ENCODE results near the gene CCDC184. TPM values are rescaled to one million over a fixed set of nuclear protein-coding genes. Genes with fewer than 3 reads are reported as not detected.
A peak's percentile ranks its signal among the peaks of the same experiment; 100 is the strongest.

The CCDC184 gene
- total RNA-seq (under 1 TPM in 1 of 2 donors, not detected in 1; 0.08 TPM), polyA plus RNA-seq (under 1 TPM; 0.07 to 0.13 TPM)

GRCh38 chr12:48183091-48183875 lies at the start of gene CCDC184:
Gene CCDC184, plus strand, starts transcription at chr12:48183644. Its CDS starts 479 bp downstream, at chr12:48184123.
- Histone ChIP-seq H3K4me3 (ENCODE audit: low read depth in 1 of 3, low read length in 3 of 3) (peak within 1 kb of the TSS; percentile 56 to 64 (median 59)), H3K27ac (ENCODE audit: low read depth in 1 of 2, low read length in 2 of 2) (no peak within 1 kb of the TSS), H3K27me3 (ENCODE audit: control insufficient read depth in 4 of 4, insufficient read depth in 4 of 4, low read length in 3 of 4) (peaks cover 3 to 15% (median 5%) of the 10 kb centered on the region in 4 donors), H3K36me3 (ENCODE audit: control insufficient read depth in 4 of 4, insufficient read depth in 3 of 4, low read depth in 1 of 4, low read length in 3 of 4) (no peaks in the 10 kb centered on the region), H3K9me3 (ENCODE audit: control insufficient read depth in 4 of 4, low read length in 3 of 4) (no peaks in the 10 kb centered on the region), H3K4me1 (ENCODE audit: control insufficient read depth in 4 of 4, insufficient read depth in 4 of 4, low read length in 3 of 4) (peaks cover 3 to 17% (median 8%) of the 10 kb centered on the region in 4 donors), H3K9ac (ENCODE audit: low read depth in 1 of 2, low read length in 2 of 2) (peak within 1 kb of the TSS in 1 of 2 donors; percentile 36)
- TF ChIP-seq SP1 (IDR thresholded peaks at IDR 0.05) (no peak), RAD21 (IDR thresholded peaks at IDR 0.05) (no peak), ZBTB33 (IDR thresholded peaks at IDR 0.05) (no peak), NR2F2 (IDR thresholded peaks at IDR 0.05) (no peak), HNF4G (IDR thresholded peaks at IDR 0.05) (no peak), REST (IDR thresholded peaks at IDR 0.05) (no peak), YY1 (IDR thresholded peaks at IDR 0.05) (no peak), GABPA (IDR thresholded peaks at IDR 0.05 in 1 of 2, conservative IDR thresholded peaks at IDR 0.05 in 1 of 2) (no peak), RXRA (IDR thresholded peaks at IDR 0.05) (no peak), TAF1 (conservative IDR thresholded peaks at IDR 0.05) (no peak), FOXA1 (IDR thresholded peaks at IDR 0.05) (no peak), HNF4A (conservative IDR thresholded peaks at IDR 0.05) (no peak), ATF3 (IDR thresholded peaks at IDR 0.05) (no peak), CTCF (IDR thresholded peaks at IDR 0.05; ENCODE audit: low read depth, low read length, missing input control) (no peak), FOXA2 (IDR thresholded peaks at IDR 0.05) (no peak), EGR1 (IDR thresholded peaks at IDR 0.05; ENCODE audit: low read depth in 2 of 2) (no peak), JUND (IDR thresholded peaks at IDR 0.05) (no peak)
- WGBS = 2% methylated on average over 61 of the region's 61 CpGs
- no peak for DNase-seq (ENCODE audit: low spot score)

Measured in liver (tissue), 9 donors.